OCI-LY3 (cell line): ENCODE measurements around the gene AVP.
"Not testable (repeated sequence)": the region's sequence is repeated elsewhere in the genome, so short reads cannot be mapped to it uniquely, and the experiment has no call there.

Experiments used
- H2AFZ ChIP-seq: fragments of 200-600, 300-600 bp; shearing (Covaris generic); 2 replicates; pipeline ENCODE4 v1.6.0; 2014; ENCODE audit warnings: antibody characterized with exemption, low read depth, low read length
- H3K27ac ChIP-seq: fragments of 200-600, 300-600 bp; sonication (generic); 2 replicates; pipeline ENCODE4 v1.5.1; 2014; ENCODE audit warnings: mild to moderate bottlenecking, low read length, moderate library complexity, mixed read lengths
- H3K27me3 ChIP-seq: fragments of 200-600, 300-600 bp; sonication (generic); 2 replicates; pipeline ENCODE4 v1.6.1; 2014; ENCODE audit warnings: low read depth, low read length, mixed read lengths
- H3K36me3 ChIP-seq: fragments of 200-600, 300-600 bp; sonication (generic); replicated peaks from 2 replicates; pipeline ENCODE3; 2014; ENCODE audit warnings: low read depth, low read length, mixed read lengths
- H3K4me1 ChIP-seq: fragments of 300-600, 200-600 bp; sonication (generic); 2 replicates; pipeline ENCODE4 v1.6.1; 2014; ENCODE audit warnings: low read length, mixed read lengths
- H3K4me2 ChIP-seq: fragments of 200-600, 300-600 bp; sonication (generic); 2 replicates; pipeline ENCODE4 v1.6.1; 2014; ENCODE audit warnings: low read length, mixed read lengths
- H3K4me3 ChIP-seq: fragments of 300-600, 200-600 bp; sonication (generic); 2 replicates; pipeline ENCODE4 v1.5.1; 2014; ENCODE audit warnings: antibody characterized with exemption, mild to moderate bottlenecking, low read length, moderate library complexity
- H3K79me2 ChIP-seq: fragments of 300-600, 200-600 bp; shearing (Covaris generic); 2 replicates; pipeline ENCODE4 v1.6.1; 2014; ENCODE audit warnings: mild to moderate bottlenecking, low read length, mixed read lengths
- H3K9ac ChIP-seq: fragments of 300-600, 200-600 bp; shearing (Covaris generic); 2 replicates; pipeline ENCODE4 v1.6.0; 2014; ENCODE audit warnings: mild to moderate bottlenecking, low read length, moderate library complexity
- H3K9me3 ChIP-seq: fragments of 200-600, 300-600 bp; shearing (Covaris generic); 2 replicates; pipeline ENCODE4 v1.6.1; 2014; ENCODE audit warnings: low read length, mixed read lengths; ENCODE audit not compliant: insufficient read depth
- H4K20me1 ChIP-seq: fragments of 200-600, 300-600 bp; sonication (generic); 2 replicates; pipeline ENCODE4 v1.6.1; 2016; ENCODE audit warnings: low read length, mixed read lengths; ENCODE audit not compliant: insufficient read depth
- EZH2phosphoT487 ChIP-seq: fragments of 200-600 bp; shearing (Covaris generic); IDR thresholded peaks from 2 replicates; pipeline ENCODE4 v1.6.1; 2018; ENCODE audit warnings: antibody characterized with exemption, mixed run types, low read depth
- TF ChIP-seq, protein P1 (sequence below): fragments of 200-600, 300-600 bp; sonication (generic); IDR thresholded peaks from 2 replicates; pipeline ENCODE4 v1.5.1; 2014; ENCODE audit warnings: antibody characterized with exemption, low read length, low read depth

Gene AVP

DNA sequence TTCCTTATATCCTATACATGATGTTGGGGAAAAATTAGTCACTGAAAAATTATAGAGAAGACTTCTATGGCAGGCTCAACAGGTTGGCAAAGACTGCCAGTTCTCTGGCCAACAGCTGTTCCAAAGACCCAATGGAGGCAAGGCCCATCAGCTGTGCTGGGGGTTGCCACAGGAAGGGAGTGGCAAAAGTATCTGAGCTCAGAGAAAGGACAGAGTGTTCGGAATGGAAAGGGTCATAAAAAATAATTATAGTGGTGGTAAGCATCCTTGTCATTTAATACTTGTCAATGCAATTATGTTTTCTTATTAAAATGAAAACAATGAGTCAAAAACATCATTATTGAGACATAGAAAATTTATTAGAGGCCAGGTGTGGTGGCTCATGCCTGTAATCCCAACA is 39.0 kb upstream of the AVP start:
- Histone ChIP-seq H3K4me1 (no peaks in the 10 kb centered on the region), H3K27me3 (no peaks in the 10 kb centered on the region), H2AFZ (no peak overlapping the region), H3K79me2 (no peaks in the 10 kb centered on the region), H4K20me1 (no peaks in the 10 kb centered on the region), H3K9ac (no peak overlapping the region), H3K4me2 (no peak overlapping the region), H3K9me3 (peaks cover 16% of the 10 kb centered on the region), H3K4me3 (no peak overlapping the region), H3K36me3 (peaks cover 34% of the 10 kb centered on the region), H3K27ac (no peak overlapping the region)
- TF ChIP-seq EZH2phosphoT487 = no peak
- TF ChIP-seq, protein P1, sequence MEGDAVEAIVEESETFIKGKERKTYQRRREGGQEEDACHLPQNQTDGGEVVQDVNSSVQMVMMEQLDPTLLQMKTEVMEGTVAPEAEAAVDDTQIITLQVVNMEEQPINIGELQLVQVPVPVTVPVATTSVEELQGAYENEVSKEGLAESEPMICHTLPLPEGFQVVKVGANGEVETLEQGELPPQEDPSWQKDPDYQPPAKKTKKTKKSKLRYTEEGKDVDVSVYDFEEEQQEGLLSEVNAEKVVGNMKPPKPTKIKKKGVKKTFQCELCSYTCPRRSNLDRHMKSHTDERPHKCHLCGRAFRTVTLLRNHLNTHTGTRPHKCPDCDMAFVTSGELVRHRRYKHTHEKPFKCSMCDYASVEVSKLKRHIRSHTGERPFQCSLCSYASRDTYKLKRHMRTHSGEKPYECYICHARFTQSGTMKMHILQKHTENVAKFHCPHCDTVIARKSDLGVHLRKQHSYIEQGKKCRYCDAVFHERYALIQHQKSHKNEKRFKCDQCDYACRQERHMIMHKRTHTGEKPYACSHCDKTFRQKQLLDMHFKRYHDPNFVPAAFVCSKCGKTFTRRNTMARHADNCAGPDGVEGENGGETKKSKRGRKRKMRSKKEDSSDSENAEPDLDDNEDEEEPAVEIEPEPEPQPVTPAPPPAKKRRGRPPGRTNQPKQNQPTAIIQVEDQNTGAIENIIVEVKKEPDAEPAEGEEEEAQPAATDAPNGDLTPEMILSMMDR = no peak

DNA sequence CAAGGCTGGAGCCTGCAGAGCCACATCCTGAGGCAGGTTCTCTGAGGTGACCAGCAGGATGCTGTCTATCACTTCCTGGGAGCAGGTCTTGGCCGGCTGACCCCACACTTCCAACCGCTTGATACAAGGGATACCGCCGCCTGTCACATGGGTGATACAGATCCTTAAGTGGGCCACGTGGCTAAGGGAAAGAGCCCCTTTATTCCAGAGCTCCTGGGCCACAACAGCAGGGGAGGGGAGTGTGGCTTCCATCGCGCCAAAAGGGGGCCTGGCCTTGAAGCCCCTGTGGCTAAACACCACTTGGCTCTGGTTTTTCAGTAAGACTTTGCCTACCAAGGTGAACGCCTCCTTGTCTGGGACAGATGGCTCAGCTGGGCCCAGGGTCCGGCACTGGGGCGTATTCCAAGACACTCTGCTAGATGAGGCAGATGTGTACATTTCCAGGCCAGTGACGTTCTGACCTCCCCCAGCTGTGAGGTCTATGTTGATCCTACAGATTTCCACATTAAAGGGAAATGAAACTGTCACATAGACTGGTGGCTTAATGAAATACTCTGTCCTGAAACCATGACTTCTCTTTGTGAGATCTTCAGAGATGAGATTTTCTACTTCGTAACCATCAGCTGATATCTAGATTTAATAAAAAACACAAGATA is 37.6 kb upstream of the AVP start:
- peaks cover 31% of the 10 kb centered on the region for H3K36me3 ChIP-seq
- TF ChIP-seq, protein P1 = no peak
- TF ChIP-seq EZH2phosphoT487 = no peak
- H3K4me3 ChIP-seq = no peak overlapping the region
- no peak overlapping the region for H3K4me2 ChIP-seq
- H3K79me2 ChIP-seq = no peaks in the 10 kb centered on the region
- H3K9ac ChIP-seq = no peak overlapping the region
- no peaks in the 10 kb centered on the region for H3K27me3 ChIP-seq
- H4K20me1 ChIP-seq = no peaks in the 10 kb centered on the region
- peaks cover 16% of the 10 kb centered on the region for H3K9me3 ChIP-seq
- no peaks in the 10 kb centered on the region for H3K4me1 ChIP-seq
- no peak overlapping the region for H2AFZ ChIP-seq
- no peak overlapping the region for H3K27ac ChIP-seq

DNA sequence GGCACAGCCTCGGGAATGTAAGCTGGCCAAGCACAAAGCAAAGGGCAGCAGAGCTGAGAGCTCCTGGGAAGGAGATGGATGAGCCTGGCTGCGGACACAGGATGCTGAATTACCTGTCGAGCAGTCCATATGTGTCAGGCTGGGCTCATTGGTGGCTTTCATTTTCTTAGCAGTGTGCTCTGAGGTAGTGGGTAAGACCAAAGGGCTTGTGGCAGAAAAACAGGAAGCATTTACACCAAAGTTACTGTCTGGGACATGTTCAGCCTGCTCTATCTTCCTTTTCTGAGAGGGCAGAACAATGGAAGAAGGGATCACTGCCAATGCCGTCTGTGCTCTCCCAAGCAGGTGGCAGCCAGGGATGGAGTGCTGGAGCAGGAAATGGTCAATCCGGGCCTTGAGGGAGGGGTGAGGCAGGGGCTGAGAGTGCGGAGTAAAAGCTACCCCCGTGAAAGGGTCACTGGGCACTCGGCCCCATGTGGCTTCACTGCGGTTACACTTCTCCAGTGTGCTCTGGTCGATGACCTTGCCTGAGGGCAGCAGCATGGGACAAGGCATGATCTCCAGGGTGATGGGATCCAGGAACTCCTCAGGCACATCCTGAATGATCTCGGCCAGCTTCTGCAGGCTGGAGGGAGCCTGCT is 36.9 kb upstream of the AVP start:
- Histone ChIP-seq H3K79me2 (no peaks in the 10 kb centered on the region), H3K27ac (no peak overlapping the region), H3K27me3 (no peaks in the 10 kb centered on the region), H4K20me1 (no peaks in the 10 kb centered on the region), H2AFZ (no peak overlapping the region), H3K36me3 (peaks cover 31% of the 10 kb centered on the region), H3K4me2 (no peak overlapping the region), H3K9me3 (peaks cover 16% of the 10 kb centered on the region), H3K4me3 (no peak overlapping the region), H3K9ac (no peak overlapping the region), H3K4me1 (no peaks in the 10 kb centered on the region)
- TF ChIP-seq EZH2phosphoT487 = no peak
- TF ChIP-seq, protein P1 = no peak

DNA sequence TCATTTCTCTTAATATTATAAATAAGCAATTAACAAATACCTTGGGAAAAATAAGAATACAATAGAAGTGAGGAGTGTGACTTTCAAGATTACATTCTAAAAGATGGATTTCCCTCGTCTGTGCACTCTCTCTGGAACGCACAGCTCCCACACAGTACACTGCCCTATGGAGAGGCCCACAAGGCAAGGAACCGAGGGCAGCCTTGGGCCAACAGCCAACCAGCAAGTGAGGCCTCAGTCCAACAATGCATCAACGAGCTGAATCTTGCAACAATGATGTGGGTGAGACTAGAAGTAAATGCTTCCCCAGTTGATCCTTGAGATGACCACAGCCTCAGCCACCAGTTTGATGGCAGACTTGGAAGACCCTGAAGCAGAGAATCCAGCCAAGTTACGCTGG is 34.5 kb upstream of the AVP start:
- Histone ChIP-seq H3K27me3 (no peaks in the 10 kb centered on the region), H3K36me3 (peaks cover 35% of the 10 kb centered on the region), H4K20me1 (peaks cover 4% of the 10 kb centered on the region; the same call in 1 of the 2 replicates), H3K27ac (no peak overlapping the region), H2AFZ (no peak overlapping the region), H3K79me2 (no peaks in the 10 kb centered on the region; the same call in 1 of the 2 replicates), H3K4me1 (no peaks in the 10 kb centered on the region), H3K9me3 (peaks cover 16% of the 10 kb centered on the region), H3K9ac (no peak overlapping the region), H3K4me2 (no peak overlapping the region), H3K4me3 (no peak overlapping the region)
- no peak for TF ChIP-seq EZH2phosphoT487
- TF ChIP-seq, protein P1 = no peak

DNA sequence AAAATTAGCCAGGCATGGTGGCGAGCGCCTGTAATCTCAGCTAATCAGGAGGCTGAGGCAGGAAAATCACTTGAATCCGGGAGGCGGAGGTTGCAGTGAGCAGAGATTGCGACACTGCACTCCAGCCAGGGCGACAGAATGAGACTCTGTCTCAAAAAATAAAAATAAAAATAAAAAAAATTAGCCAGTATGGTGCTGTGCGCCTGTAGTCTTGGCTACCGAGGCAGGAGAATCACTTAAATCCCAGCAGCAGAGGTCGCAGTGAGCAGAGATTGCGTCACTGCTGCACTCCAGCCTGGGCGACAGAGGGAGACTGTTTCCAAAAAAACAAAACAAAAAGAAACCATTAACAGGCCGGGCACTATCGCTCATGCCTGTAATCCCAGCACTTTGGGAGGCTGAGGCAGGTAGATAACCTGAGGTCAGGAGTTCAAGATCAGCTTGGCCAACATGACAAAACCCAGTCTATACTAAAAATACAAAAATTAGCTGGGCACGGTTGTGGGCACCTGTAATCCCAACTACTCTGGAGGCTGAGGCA is 33.4 kb upstream of the AVP start:
- not testable (repeated sequence) for H2AFZ ChIP-seq, H3K4me1 ChIP-seq, H3K27ac ChIP-seq, H3K9me3 ChIP-seq, H3K4me3 ChIP-seq, H3K27me3 ChIP-seq, H3K9ac ChIP-seq, H4K20me1 ChIP-seq, H3K79me2 ChIP-seq, H3K4me2 ChIP-seq
- H3K36me3 ChIP-seq = peaks cover 25% of the 10 kb centered on the region
